HepG2 (cell line): ENCODE measurements around the gene MT1A. TPM values are rescaled to one million over a fixed set of nuclear protein-coding genes. Genes with fewer than 3 reads are reported as not detected.
A peak's percentile ranks its signal among the peaks of the same experiment; 100 is the strongest.

Experiments used
- ATAC-seq: fragments of 200-7000 bp; cut with Tn5 transposase; 3 replicates; pipeline ENCODE4 v1.9.1; 2020; ENCODE audit warnings: mild to moderate bottlenecking, moderate library complexity
- BruUV-seq: library from RNA; stranded (reverse); fragments of 400-500 nt; replicated peaks from 2 replicates; lab custom pipeline; 2021; lab: Mats Ljungman, UMichigan
- CTCF ChIA-PET: fragments of 300-600 bp; formaldehyde crosslinking; extraction: SDS; loops from one replicate; lab custom pipeline; 2021; ENCODE audit warnings: low total read pairs, inconsistent platforms, low intra/inter-chr PET ratio; lab: Yijun Ruan, JAX
- POLR2A ChIA-PET: fragments of 350-600 bp; sonication (Branson Sonifier 250); formaldehyde crosslinking; loops from one replicate; lab custom pipeline; 2020; ENCODE audit warnings: antibody characterized with exemption, inconsistent platforms; lab: Yijun Ruan, JAX
- DNase-seq: peaks from one replicate; pipeline ENCODE4 v3.0.0-alpha.2; 2015; ENCODE audit warnings: low spot score
- FAIRE-seq: peaks from 3 replicates; lab custom pipeline; 2011; peaks lifted over from hg19 to GRCh38; lab: Jason Lieb, UNC
- H2AFZ ChIP-seq: one replicate; pipeline ENCODE4 v1.6.1; 2011; ENCODE audit warnings: low read length, inconsistent platforms
- H3K27ac ChIP-seq: fragments of 300-600 bp; 3 replicates; pipeline ENCODE4 v1.8.0; 2011; ENCODE audit warnings: mixed run types, mild to moderate bottlenecking, mixed read lengths, low read length, inconsistent platforms; ENCODE audit not compliant: insufficient read depth; ENCODE audit errors: extremely low read length
- H3K27me3 ChIP-seq, 2 experiments: fragments of 200-600 bp in 1 of 2; 2 replicates in 1 of 2; 3 replicates in 1 of 2; pipeline versions ENCODE4 v1.6.0 to v1.8.0; 2011; ENCODE audit warnings: low read length in 2 of 2, mild to moderate bottlenecking in 2 of 2, moderate library complexity in 2 of 2, inconsistent platforms in 1 of 2; ENCODE audit not compliant: insufficient read depth in 2 of 2, control insufficient read depth in 1 of 2
- H3K36me3 ChIP-seq, 2 experiments: fragments of 200-600 bp in 1 of 2; replicated peaks in 1 of 2; 2 replicates in 1 of 2; 3 replicates in 1 of 2; pipeline versions ENCODE4 v1.5.1 to v1.8.0; 2011; ENCODE audit warnings: low read length in 2 of 2, inconsistent platforms in 1 of 2; ENCODE audit not compliant: insufficient read depth in 2 of 2, control insufficient read depth in 1 of 2
- H3K4me1 ChIP-seq: 2 replicates; pipeline ENCODE4 v1.5.1; 2012; ENCODE audit warnings: low read length, inconsistent platforms; ENCODE audit not compliant: insufficient read depth
- H3K4me2 ChIP-seq: 2 replicates; pipeline ENCODE4 v1.6.0; 2011; ENCODE audit warnings: low read depth, low read length, inconsistent platforms
- H3K4me3 ChIP-seq, 3 experiments: fragments of 200-600 bp in 1 of 3; sonication (generic), shearing (Covaris generic) in 1 of 3; replicated peaks in 1 of 3; 2 replicates each; pipeline ENCODE4 v1.5.1; 2011 to 2016; ENCODE audit warnings: low read length in 3 of 3, inconsistent platforms in 2 of 3, low read depth in 2 of 3, mild to moderate bottlenecking in 2 of 3, control low read depth in 1 of 3, mixed read lengths in 1 of 3; ENCODE audit not compliant: insufficient read depth in 1 of 3
- H3K79me2 ChIP-seq: one replicate; pipeline ENCODE4 v1.6.1; 2011; ENCODE audit warnings: low read length, inconsistent platforms; ENCODE audit not compliant: insufficient read depth
- H3K9ac ChIP-seq: 2 replicates; pipeline ENCODE4 v1.6.0; 2011; ENCODE audit warnings: mild to moderate bottlenecking, low read depth, low read length, inconsistent platforms; ENCODE audit not compliant: insufficient read depth
- H3K9me3 ChIP-seq: 2 replicates; pipeline ENCODE4 v1.5.1; 2012; ENCODE audit warnings: mild to moderate bottlenecking, low read length
- H4K20me1 ChIP-seq: 2 replicates; pipeline ENCODE4 v1.6.0; 2011; ENCODE audit warnings: inconsistent platforms, mild to moderate bottlenecking, low read length, moderate library complexity; ENCODE audit not compliant: insufficient read depth
- FOXO1 ChIP-seq: sonication (generic); formaldehyde crosslinking; IDR thresholded peaks from 2 replicates; pipeline ENCODE4 v1.4.0; 2020; ENCODE audit warnings: missing genetic modification reagents
- NFRKB ChIP-seq: fragments of 450-650 bp; IDR thresholded peaks from 2 replicates; pipeline ENCODE4 v1.6.1; 2017
- PHF5A ChIP-seq: IDR thresholded peaks from one replicate; pipeline ENCODE4 v1.6.1; 2018; ENCODE audit warnings: low read depth, missing genetic modification reagents; ENCODE audit not compliant: unreplicated experiment
- RBFOX2 ChIP-seq: fragments of 200-400 bp; formaldehyde crosslinking; IDR thresholded peaks from 2 replicates; pipeline ENCODE4 v1.6.1; 2017; ENCODE audit warnings: low read depth, mild to moderate bottlenecking, low read length
- ZNF296 ChIP-seq: sonication (generic); formaldehyde crosslinking; conservative IDR thresholded peaks from 2 replicates; pipeline ENCODE4 v1.5.0; 2020; ENCODE audit warnings: mild to moderate bottlenecking, missing genetic modification reagents
- ZNF614 ChIP-seq: IDR thresholded peaks from 2 replicates; pipeline ENCODE4 v1.6.1; 2018; ENCODE audit warnings: missing biosample characterization, missing genetic modification reagents, inconsistent platforms, borderline replicate concordance
- WGBS: methylation state at CpG from one replicate; pipeline ENCODE4 v1.1.6; 2017; ENCODE audit warnings: low lambda C conversion rate; 5-methylcytosine and 5-hydroxymethylcytosine counted together
- in situ Hi-C: cut with HindIII; loops from 2 replicates; pipeline ENCODE4 v1.10.0; 2017; ENCODE audit warnings: low pct_unique_long_range_greater_than_20kb; ENCODE audit not compliant: extremely low pct_ligation_motif_present
- intact Hi-C: fragments of 100-400 bp; cut with micrococcal nuclease; formaldehyde crosslinking; loops from one replicate; pipeline ENCODE4 v1.10.0; 2022; ENCODE audit not compliant: unreplicated experiment
- polyA plus RNA-seq, 8 experiments: library from polyadenylated mRNA; depleted of rRNA in 3 of 8; stranded (reverse) in 7 of 8; unstranded in 1 of 8; fragments of >200 nt; fragmentation: Illumina TruSeq in 4 of 8; extraction: Trizol in 4 of 8; gene quantifications; 2 replicates each; pipeline versions ENCODE4 v1.2.1 to v1.2.3, GENCODE V29; 2011 to 2016; ENCODE audit warnings: low read depth in 4 of 8, missing spikeins in 1 of 8, mixed read lengths in 1 of 8; ENCODE audit not compliant: insufficient read depth in 1 of 8
- total RNA-seq, 5 experiments: library from RNA; depleted of rRNA; stranded (reverse); fragments of >200 nt; fragmentation: Illumina TruSeq; extraction: Trizol; gene quantifications; 2 replicates each; pipeline ENCODE4 v1.2.3, GENCODE V29; 2016; ENCODE audit warnings: low read depth in 1 of 5
- TF ChIP-seq, protein P1 (sequence below): sonication (generic); formaldehyde crosslinking; IDR thresholded peaks from 2 replicates; pipeline ENCODE4 v1.4.0; 2020; ENCODE audit warnings: mild to moderate bottlenecking, missing genetic modification reagents
- TF ChIP-seq, protein P2 (sequence below): sonication (generic); formaldehyde crosslinking; IDR thresholded peaks from 2 replicates; pipeline ENCODE4 v1.5.1; 2020; ENCODE audit warnings: mild to moderate bottlenecking, missing genetic modification reagents, moderate library complexity
- TF ChIP-seq, protein P3 (sequence below): sonication (generic); formaldehyde crosslinking; IDR thresholded peaks from 2 replicates; pipeline ENCODE4 v1.5.0; 2020; ENCODE audit warnings: missing genetic modification reagents, mild to moderate bottlenecking, borderline replicate concordance
- TF ChIP-seq, protein P4 (sequence below): sonication (generic); formaldehyde crosslinking; IDR thresholded peaks from 2 replicates; pipeline ENCODE4 v1.4.0; 2020; ENCODE audit warnings: mild to moderate bottlenecking, missing genetic modification reagents
- TF ChIP-seq, protein P5 (sequence below): sonication (generic); formaldehyde crosslinking; IDR thresholded peaks from 2 replicates; pipeline ENCODE4 v1.4.0; 2020; ENCODE audit warnings: missing genetic modification reagents

The MT1A gene
- total and polyA plus RNA-seq, 2 of the 13 experiments (the other 11 are each of a cell fraction or from before 2014, with no cell fraction given): 8.3 to 10.4 TPM

DNA sequence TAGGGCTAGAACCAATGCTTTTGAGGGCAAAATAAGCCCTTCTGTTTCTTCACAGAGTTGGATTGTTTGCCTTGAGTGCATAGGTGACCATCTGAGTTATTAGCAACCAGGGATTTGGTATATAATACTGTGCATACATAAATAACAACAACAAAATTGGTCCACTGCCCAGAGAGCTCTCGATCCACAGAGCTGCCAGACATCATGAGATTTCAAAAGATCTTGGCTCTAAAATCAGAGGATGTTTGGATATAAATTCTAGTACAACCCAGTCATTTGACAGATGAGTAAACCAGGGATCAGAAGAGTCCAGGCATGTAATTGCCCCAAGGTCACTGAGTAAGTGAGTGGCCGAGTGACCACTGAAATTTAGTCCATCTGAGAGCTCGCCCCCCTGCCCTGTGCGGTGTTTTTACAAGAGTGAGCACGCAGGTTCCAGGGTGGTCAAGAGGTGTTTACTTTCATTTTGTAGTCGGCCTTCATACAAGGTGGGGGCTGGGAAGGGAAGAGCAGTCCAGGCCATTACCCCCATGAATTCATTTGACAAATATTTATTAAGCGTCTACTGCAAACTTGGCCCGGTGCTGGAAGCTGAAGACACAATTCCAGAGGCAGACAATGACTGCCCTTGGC, 31.9 kb upstream of the MT1A start:
- Histone ChIP-seq H3K27ac (peak overlapping the region; percentile 93), H2AFZ (no peak overlapping the region), H3K36me3 (no peaks in the 10 kb centered on the region), H3K9me3 (no peaks in the 10 kb centered on the region), H3K9ac (peak overlapping the region; percentile 79), H3K79me2 (no peaks in the 10 kb centered on the region), H4K20me1 (no peaks in the 10 kb centered on the region), H3K4me1 (peaks cover 67% of the 10 kb centered on the region), H3K4me2 (peak overlapping the region; percentile 91), H3K4me3 (peak overlapping the region; percentile 75 to 84 (median 78)), H3K27me3 (peaks cover 0 to 4% of the 10 kb centered on the region in 2 experiments; a peak in 2 of 5 replicates)
- intact Hi-C loops (loop anchor here (1.0 to 10.0 kb wide), 3 partner anchors 48 to 258 kb away; partner anchors contain the start of genes MT1B, MT1F and SLC12A3), in situ Hi-C loops (no loop called here)
- ChIA-PET CTCF (no interaction called here), POLR2A (interaction anchor here (0.7 to 3.4 kb wide), 21 partner anchors 11 to 766 kb away, joined by 3 to 39 read pairs (median 4); partner anchors contain the start of genes CX3CL1, HERPUD1, MT1E and MT1G)
- no TSS peak for BruUV-seq
- ATAC-seq (peak; percentile 48), FAIRE-seq (peak; percentile 87), DNase-seq (peak; percentile 97)
- WGBS: under 1% methylated on average over 8 of the region's 8 CpGs
- TF ChIP-seq, protein P1, sequence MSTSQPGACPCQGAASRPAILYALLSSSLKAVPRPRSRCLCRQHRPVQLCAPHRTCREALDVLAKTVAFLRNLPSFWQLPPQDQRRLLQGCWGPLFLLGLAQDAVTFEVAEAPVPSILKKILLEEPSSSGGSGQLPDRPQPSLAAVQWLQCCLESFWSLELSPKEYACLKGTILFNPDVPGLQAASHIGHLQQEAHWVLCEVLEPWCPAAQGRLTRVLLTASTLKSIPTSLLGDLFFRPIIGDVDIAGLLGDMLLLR: no peak
- TF ChIP-seq, protein P2, sequence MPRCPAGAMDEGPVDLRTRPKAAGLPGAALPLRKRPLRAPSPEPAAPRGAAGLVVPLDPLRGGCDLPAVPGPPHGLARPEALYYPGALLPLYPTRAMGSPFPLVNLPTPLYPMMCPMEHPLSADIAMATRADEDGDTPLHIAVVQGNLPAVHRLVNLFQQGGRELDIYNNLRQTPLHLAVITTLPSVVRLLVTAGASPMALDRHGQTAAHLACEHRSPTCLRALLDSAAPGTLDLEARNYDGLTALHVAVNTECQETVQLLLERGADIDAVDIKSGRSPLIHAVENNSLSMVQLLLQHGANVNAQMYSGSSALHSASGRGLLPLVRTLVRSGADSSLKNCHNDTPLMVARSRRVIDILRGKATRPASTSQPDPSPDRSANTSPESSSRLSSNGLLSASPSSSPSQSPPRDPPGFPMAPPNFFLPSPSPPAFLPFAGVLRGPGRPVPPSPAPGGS (CRISPR knock-in tag): no peak; the same call in 1 of the 2 replicates
- TF ChIP-seq, protein P3, sequence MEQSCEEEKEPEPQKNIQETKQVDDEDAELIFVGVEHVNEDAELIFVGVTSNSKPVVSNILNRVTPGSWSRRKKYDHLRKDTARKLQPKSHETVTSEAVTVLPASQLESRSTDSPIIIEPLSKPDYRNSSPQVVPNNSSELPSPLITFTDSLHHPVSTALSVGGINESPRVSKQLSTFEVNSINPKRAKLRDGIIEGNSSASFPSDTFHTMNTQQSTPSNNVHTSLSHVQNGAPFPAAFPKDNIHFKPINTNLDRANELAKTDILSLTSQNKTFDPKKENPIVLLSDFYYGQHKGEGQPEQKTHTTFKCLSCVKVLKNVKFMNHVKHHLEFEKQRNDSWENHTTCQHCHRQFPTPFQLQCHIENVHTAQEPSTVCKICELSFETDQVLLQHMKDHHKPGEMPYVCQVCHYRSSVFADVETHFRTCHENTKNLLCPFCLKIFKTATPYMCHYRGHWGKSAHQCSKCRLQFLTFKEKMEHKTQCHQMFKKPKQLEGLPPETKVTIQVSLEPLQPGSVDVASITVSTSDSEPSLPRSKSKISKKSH: no peak
- TF ChIP-seq, protein P4, sequence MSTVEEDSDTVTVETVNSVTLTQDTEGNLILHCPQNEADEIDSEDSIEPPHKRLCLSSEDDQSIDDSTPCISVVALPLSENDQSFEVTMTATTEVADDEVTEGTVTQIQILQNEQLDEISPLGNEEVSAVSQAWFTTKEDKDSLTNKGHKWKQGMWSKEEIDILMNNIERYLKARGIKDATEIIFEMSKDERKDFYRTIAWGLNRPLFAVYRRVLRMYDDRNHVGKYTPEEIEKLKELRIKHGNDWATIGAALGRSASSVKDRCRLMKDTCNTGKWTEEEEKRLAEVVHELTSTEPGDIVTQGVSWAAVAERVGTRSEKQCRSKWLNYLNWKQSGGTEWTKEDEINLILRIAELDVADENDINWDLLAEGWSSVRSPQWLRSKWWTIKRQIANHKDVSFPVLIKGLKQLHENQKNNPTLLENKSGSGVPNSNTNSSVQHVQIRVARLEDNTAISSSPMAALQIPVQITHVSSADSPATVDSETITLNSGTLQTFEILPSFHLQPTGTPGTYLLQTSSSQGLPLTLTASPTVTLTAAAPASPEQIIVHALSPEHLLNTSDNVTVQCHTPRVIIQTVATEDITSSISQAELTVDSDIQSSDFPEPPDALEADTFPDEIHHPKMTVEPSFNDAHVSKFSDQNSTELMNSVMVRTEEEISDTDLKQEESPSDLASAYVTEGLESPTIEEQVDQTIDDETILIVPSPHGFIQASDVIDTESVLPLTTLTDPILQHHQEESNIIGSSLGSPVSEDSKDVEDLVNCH (CRISPR knock-in tag): no peak
- TF ChIP-seq NFRKB (no peak), ZNF296 (peak; percentile 53), RBFOX2 (no peak), FOXO1 (peak; percentile 13; the same call in 1 of the 2 replicates), ZNF614 (CRISPR knock-in tag) (0 out of 2 replicates have a peak, but pooled peaks have one; percentile 13), PHF5A (CRISPR knock-in tag) (peak; percentile 22)
- TF ChIP-seq, protein P5, sequence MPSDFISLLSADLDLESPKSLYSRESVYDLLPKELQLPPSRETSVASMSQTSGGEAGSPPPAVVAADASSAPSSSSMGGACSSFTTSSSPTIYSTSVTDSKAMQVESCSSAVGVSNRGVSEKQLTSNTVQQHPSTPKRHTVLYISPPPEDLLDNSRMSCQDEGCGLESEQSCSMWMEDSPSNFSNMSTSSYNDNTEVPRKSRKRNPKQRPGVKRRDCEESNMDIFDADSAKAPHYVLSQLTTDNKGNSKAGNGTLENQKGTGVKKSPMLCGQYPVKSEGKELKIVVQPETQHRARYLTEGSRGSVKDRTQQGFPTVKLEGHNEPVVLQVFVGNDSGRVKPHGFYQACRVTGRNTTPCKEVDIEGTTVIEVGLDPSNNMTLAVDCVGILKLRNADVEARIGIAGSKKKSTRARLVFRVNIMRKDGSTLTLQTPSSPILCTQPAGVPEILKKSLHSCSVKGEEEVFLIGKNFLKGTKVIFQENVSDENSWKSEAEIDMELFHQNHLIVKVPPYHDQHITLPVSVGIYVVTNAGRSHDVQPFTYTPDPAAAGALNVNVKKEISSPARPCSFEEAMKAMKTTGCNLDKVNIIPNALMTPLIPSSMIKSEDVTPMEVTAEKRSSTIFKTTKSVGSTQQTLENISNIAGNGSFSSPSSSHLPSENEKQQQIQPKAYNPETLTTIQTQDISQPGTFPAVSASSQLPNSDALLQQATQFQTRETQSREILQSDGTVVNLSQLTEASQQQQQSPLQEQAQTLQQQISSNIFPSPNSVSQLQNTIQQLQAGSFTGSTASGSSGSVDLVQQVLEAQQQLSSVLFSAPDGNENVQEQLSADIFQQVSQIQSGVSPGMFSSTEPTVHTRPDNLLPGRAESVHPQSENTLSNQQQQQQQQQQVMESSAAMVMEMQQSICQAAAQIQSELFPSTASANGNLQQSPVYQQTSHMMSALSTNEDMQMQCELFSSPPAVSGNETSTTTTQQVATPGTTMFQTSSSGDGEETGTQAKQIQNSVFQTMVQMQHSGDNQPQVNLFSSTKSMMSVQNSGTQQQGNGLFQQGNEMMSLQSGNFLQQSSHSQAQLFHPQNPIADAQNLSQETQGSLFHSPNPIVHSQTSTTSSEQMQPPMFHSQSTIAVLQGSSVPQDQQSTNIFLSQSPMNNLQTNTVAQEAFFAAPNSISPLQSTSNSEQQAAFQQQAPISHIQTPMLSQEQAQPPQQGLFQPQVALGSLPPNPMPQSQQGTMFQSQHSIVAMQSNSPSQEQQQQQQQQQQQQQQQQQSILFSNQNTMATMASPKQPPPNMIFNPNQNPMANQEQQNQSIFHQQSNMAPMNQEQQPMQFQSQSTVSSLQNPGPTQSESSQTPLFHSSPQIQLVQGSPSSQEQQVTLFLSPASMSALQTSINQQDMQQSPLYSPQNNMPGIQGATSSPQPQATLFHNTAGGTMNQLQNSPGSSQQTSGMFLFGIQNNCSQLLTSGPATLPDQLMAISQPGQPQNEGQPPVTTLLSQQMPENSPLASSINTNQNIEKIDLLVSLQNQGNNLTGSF: no peak
